Measurements from ENCODE around the gene PDE6A. TPM values are rescaled to one million over a fixed set of nuclear protein-coding genes. Genes with fewer than 3 reads are reported as not detected.
A peak's percentile ranks its signal among the peaks of the same experiment; 100 is the strongest.

Gene PDE6A
- total and polyA plus RNA-seq, 2 experiments from 2014 or later, result 3.6 to 3.9 TPM

DNA sequence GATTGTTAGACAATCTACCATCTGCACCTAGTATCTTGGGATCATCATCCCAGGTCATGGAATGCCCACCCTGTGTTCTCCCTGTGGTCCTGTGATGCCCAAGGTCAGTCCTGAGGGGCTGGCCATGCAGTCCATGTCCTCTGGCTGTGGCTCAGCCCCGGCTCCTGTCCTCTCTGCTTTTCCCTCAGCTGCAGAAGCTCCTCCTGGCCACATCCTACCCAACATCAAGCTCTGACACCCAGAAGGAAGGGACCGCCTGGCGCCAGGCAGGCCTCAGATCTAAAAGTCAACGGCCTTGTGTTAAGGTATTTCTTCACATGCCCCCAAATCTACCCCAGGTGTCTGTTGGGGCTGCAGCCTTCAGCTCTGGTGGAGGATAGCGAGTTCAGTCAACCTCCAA is 114.0 kb downstream of the PDE6A start:
- H3K27me3 ChIP-seq, result no peaks in the 10 kb centered on the region
- H3K27ac ChIP-seq, result no peak overlapping the region
- no peaks in the 10 kb centered on the region for H3K9me3 ChIP-seq (ENCODE audit: low read depth)
- TF ChIP-seq, protein P1, sequence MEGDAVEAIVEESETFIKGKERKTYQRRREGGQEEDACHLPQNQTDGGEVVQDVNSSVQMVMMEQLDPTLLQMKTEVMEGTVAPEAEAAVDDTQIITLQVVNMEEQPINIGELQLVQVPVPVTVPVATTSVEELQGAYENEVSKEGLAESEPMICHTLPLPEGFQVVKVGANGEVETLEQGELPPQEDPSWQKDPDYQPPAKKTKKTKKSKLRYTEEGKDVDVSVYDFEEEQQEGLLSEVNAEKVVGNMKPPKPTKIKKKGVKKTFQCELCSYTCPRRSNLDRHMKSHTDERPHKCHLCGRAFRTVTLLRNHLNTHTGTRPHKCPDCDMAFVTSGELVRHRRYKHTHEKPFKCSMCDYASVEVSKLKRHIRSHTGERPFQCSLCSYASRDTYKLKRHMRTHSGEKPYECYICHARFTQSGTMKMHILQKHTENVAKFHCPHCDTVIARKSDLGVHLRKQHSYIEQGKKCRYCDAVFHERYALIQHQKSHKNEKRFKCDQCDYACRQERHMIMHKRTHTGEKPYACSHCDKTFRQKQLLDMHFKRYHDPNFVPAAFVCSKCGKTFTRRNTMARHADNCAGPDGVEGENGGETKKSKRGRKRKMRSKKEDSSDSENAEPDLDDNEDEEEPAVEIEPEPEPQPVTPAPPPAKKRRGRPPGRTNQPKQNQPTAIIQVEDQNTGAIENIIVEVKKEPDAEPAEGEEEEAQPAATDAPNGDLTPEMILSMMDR (IDR thresholded peaks at IDR 0.05; ENCODE audit: poor library complexity), result no peak
- TF ChIP-seq EZH2phosphoT487 (IDR thresholded peaks at IDR 0.05; ENCODE audit: low read depth, severe bottlenecking, unreplicated experiment), result no peak
- TF ChIP-seq EZH2 (IDR thresholded peaks at IDR 0.05; ENCODE audit: borderline replicate concordance), result no peak
- no peak for DNase-seq (ENCODE audit: low spot score)
- H3K4me1 ChIP-seq (ENCODE audit: insufficient read depth), result no peaks in the 10 kb centered on the region
- no peak overlapping the region for H3K4me2 ChIP-seq
- no peaks in the 10 kb centered on the region for H3K79me2 ChIP-seq
- no peaks in the 10 kb centered on the region for H4K20me1 ChIP-seq (ENCODE audit: insufficient read depth, poor library complexity, severe bottlenecking)
- H3K36me3 ChIP-seq (replicated peaks; ENCODE audit: insufficient read depth, low read depth), result no peaks in the 10 kb centered on the region
- no peaks in the 10 kb centered on the region for H3K9me2 ChIP-seq (replicated peaks; ENCODE audit: insufficient read depth)
- 92% methylated on average over 5 of the region's 5 CpGs for WGBS (ENCODE audit: low lambda C conversion rate, missing lambda C conversion rate)
- no peak overlapping the region for H2AFZ ChIP-seq
- no peak overlapping the region for H3K4me3 ChIP-seq

DNA sequence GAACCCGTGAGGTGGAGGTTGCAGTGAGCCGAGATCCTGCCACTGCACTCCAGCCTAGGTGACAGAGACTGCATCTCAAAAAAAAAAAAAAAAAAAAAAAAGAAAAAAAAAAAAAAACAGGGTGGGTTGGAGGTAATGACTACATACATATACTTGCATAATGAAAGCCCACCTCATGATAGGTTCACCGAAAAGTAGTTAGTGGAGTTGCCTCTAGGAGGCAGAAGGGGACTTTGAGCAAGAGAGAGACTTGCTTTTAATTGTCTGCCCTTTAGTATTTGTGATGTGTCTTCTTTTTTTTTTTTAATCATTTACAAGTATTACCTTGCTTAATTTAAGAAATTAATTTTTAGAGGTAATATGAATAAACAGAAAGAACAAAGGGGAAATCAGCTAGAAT is 114.6 kb downstream of the PDE6A start:
- H2AFZ ChIP-seq, result no peak overlapping the region
- no peak overlapping the region for H3K4me3 ChIP-seq
- no peak overlapping the region for H3K27ac ChIP-seq
- TF ChIP-seq, protein P1 (IDR thresholded peaks at IDR 0.05; ENCODE audit: poor library complexity), result no peak
- TF ChIP-seq EZH2 (IDR thresholded peaks at IDR 0.05; ENCODE audit: borderline replicate concordance), result no peak
- TF ChIP-seq EZH2phosphoT487 (IDR thresholded peaks at IDR 0.05; ENCODE audit: low read depth, severe bottlenecking, unreplicated experiment), result no peak
- H3K4me1 ChIP-seq (ENCODE audit: insufficient read depth), result no peaks in the 10 kb centered on the region
- no peak overlapping the region for H3K4me2 ChIP-seq
- no peaks in the 10 kb centered on the region for H3K27me3 ChIP-seq
- H3K79me2 ChIP-seq, result no peaks in the 10 kb centered on the region
- H3K36me3 ChIP-seq (replicated peaks; ENCODE audit: insufficient read depth, low read depth), result no peaks in the 10 kb centered on the region
- no peak for DNase-seq (ENCODE audit: low spot score)
- 93% methylated on average over 3 of the region's 3 CpGs for WGBS (ENCODE audit: low lambda C conversion rate, missing lambda C conversion rate)
- no peaks in the 10 kb centered on the region for H3K9me2 ChIP-seq (replicated peaks; ENCODE audit: insufficient read depth)
- no peaks in the 10 kb centered on the region for H4K20me1 ChIP-seq (ENCODE audit: insufficient read depth, poor library complexity, severe bottlenecking)
- H3K9me3 ChIP-seq (ENCODE audit: low read depth), result no peaks in the 10 kb centered on the region

DNA sequence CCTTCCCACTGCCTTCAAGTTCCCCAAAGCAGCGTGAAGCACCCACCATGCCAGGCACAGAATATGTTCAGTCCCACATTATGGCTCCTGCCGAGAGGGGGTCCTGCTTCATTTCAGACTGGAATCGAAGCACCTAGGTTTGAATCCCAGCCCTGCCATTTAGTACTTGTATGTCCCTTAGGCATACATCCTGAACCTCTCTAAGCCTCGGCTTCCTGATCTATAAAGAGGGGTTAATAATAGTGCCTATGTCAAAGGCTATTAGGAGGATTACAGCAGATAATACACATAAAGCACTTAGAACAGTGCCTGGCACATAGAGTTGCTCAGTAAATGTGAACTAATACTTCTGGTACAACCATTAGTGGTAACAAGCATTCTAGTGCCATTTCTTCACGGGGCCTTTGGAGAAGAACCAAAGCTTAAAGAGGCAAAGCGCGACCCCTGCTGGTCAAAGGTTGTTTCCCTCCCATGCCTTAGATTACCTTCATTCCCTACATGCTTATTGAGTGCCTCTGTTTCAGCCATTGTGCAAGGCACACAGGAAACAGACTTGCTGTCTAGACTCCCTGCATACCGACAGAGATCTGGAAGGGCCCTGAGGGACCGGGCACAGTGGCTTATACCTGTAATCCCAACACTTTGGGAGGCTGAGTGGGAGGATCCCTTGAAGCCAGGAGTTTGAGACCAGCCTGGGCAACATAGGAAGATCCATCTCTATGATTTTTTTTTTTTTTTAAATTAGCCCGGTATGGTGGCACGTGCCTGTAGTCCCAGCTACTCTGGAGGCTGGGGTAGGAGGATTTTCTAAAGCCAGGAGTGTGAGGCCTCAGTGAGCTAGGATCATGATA is 116.2 kb downstream of the PDE6A start:
- H3K36me3 ChIP-seq (replicated peaks; ENCODE audit: insufficient read depth, low read depth), result no peaks in the 10 kb centered on the region
- peak overlapping the region; percentile 0 for H3K27ac ChIP-seq
- no peaks in the 10 kb centered on the region for H3K27me3 ChIP-seq
- no peaks in the 10 kb centered on the region for H3K79me2 ChIP-seq
- no peak overlapping the region for H3K4me3 ChIP-seq
- H4K20me1 ChIP-seq (ENCODE audit: insufficient read depth, poor library complexity, severe bottlenecking), result no peaks in the 10 kb centered on the region
- H2AFZ ChIP-seq, result no peak overlapping the region
- no peaks in the 10 kb centered on the region for H3K9me3 ChIP-seq (ENCODE audit: low read depth)
- WGBS (ENCODE audit: low lambda C conversion rate, missing lambda C conversion rate), result 41% methylated on average over 10 of the region's 11 CpGs
- H3K4me2 ChIP-seq, result no peak overlapping the region
- no peaks in the 10 kb centered on the region for H3K9me2 ChIP-seq (replicated peaks; ENCODE audit: insufficient read depth)
- DNase-seq (ENCODE audit: low spot score), result peak; percentile 95
- H3K4me1 ChIP-seq (ENCODE audit: insufficient read depth), result peaks cover 5% of the 10 kb centered on the region
- TF ChIP-seq EZH2 (IDR thresholded peaks at IDR 0.05; ENCODE audit: borderline replicate concordance), result no peak
- TF ChIP-seq EZH2phosphoT487 (IDR thresholded peaks at IDR 0.05; ENCODE audit: low read depth, severe bottlenecking, unreplicated experiment), result no peak
- TF ChIP-seq, protein P1 (IDR thresholded peaks at IDR 0.05; ENCODE audit: poor library complexity), result peak; percentile 98

All from hepatocyte (in vitro differentiated cells).